Ovary (tissue), 9 donors: ENCODE data around the gene STK10. TPM values are rescaled to one million over a fixed set of nuclear protein-coding genes. Genes with fewer than 3 reads are reported as not detected.

ENCODE experiments used
- DNase-seq, 5 donors: peaks; one replicate each; pipeline ENCODE4 v3.0.0-alpha.2; 2019 to 2020
- H3K27ac ChIP-seq, 2 donors: fragments of 200-600 bp; one replicate each; pipeline versions ENCODE4 v1.5.1 to v1.8.0; 2019 to 2022
- H3K27me3 ChIP-seq: fragments of 200-600 bp; one replicate; pipeline ENCODE4 v1.8.0; 2022
- H3K36me3 ChIP-seq: fragments of 200-600 bp; sonication (generic); one replicate; pipeline ENCODE4 v1.5.1; 2019
- H3K4me1 ChIP-seq: one replicate; pipeline ENCODE4 v1.8.1; 2013; ENCODE audit warnings: mild to moderate bottlenecking, moderate library complexity; ENCODE audit not compliant: insufficient read depth
- H3K4me3 ChIP-seq: fragments of 200-600 bp; sonication (generic); one replicate; pipeline ENCODE4 v1.5.1; 2017
- H3K9me3 ChIP-seq, 2 donors: fragments of 200-600 bp in 1 of 2; sonication (generic) in 1 of 2; one replicate each; pipeline versions ENCODE4 v1.5.1 to v1.8.1; 2013 to 2019; ENCODE audit warnings: mild to moderate bottlenecking in 1 of 2, moderate library complexity in 1 of 2
- EP300 ChIP-seq: sonication (generic); formaldehyde crosslinking; IDR thresholded peaks from one replicate; pipeline ENCODE4 v1.6.1; 2017; ENCODE audit warnings: antibody characterized with exemption
- POLR2A ChIP-seq: fragments of 450-650 bp; IDR thresholded peaks from one replicate; pipeline ENCODE4 v1.6.1; 2017; ENCODE audit warnings: antibody characterized with exemption, mild to moderate bottlenecking, moderate library complexity
- WGBS, 3 donors: extraction: QIAGEN DNeasy Blood & Tissue Kit in 1 of 3; methylation state at CpG; one replicate each; pipeline versions ENCODE4 v1.1.5 to v1.1.7; 2013 to 2017; 5-methylcytosine and 5-hydroxymethylcytosine counted together
- intact Hi-C, 4 donors: fragments of 100-400 bp; cut with DNase I; formaldehyde crosslinking; loops; one replicate each; pipeline versions ENCODE4 v1.11.0 to v1.15.1; 2022 to 2023
- polyA plus RNA-seq, 2 donors: library from polyadenylated mRNA; stranded (reverse); fragments of 200-250 nt in 1 of 2; fragments of 350-450 nt in 1 of 2; fragmentation: Illumina TruSeq in 1 of 2; extraction: RNeasy Lipid Tissue Mini Kit (QIAGEN cat#74804) in 1 of 2; gene quantifications; one replicate each; pipeline ENCODE4 v1.2.3, GENCODE V29; 2013 to 2014
- total RNA-seq, 7 donors: library from RNA; depleted of rRNA in 2 of 7; stranded (reverse); fragments of >200 nt in 2 of 7; fragmentation: NEBNext Ultra II Directional in 3 of 7; extraction: Animal tissue kit (Norgen Biotek cat#: 25700) in 3 of 7; gene quantifications; one replicate each; pipeline versions ENCODE4 v1.1.0 to v1.2.4, GENCODE V29; 2016 to 2023
- TF ChIP-seq, protein P1 (sequence below), 3 donors: fragments of 450-650 bp in 2 of 3; fragments of 200-600 bp in 1 of 3; IDR thresholded peaks; one replicate each; pipeline versions ENCODE4 v1.5.1 to v1.8.0; 2016 to 2022; ENCODE audit warnings: antibody characterized with exemption in 3 of 3, mild to moderate bottlenecking in 1 of 3
- donor health status: DM: no; HTN: no; CAD: no; lungs with moderate emphysema.
- donor health status: DM: no; HTN: no; CAD: no.
- donor health status: Bipolar disorder and iron deficiency.
- donor health status: DM: yes; HTN: yes; CAD: no.
- donor health status: DM: no; HTN: no; CAD: no.
- donor health status: DM: yes; HTN: yes; CAD: no.

Gene STK10
- total and polyA plus RNA-seq, 9 donors = 5.4 to 15.5 (median 10.0) TPM

DNA sequence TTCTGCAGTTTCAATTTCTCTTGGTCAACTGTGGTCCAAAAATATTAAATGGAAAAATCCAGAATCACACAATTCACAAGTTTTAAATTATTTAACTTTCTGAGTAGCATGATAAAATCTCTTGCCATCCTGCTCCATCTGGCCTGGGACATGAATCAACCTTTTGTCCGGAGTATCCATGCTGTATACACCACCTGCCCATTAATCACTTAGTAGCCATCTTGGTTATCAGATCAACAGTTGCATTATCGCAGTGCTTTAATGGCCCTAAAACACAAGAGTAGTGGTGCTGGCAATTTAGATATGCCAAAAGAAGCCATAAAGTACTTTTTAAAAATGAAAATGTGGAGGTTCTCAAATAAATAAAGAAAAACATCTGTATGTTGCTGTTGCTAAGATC lies 31.3 kb upstream of the STK10 start:
- Histone ChIP-seq H3K27me3 (no peaks in the 10 kb centered on the region), H3K27ac (no peak overlapping the region), H3K4me3 (no peak overlapping the region), H3K36me3 (no peaks in the 10 kb centered on the region), H3K9me3 (peaks cover 0 to 4% of the 10 kb centered on the region in 2 donors), H3K4me1 (no peaks in the 10 kb centered on the region)
- TF ChIP-seq EP300 (no peak), POLR2A (no peak)
- TF ChIP-seq, protein P1, sequence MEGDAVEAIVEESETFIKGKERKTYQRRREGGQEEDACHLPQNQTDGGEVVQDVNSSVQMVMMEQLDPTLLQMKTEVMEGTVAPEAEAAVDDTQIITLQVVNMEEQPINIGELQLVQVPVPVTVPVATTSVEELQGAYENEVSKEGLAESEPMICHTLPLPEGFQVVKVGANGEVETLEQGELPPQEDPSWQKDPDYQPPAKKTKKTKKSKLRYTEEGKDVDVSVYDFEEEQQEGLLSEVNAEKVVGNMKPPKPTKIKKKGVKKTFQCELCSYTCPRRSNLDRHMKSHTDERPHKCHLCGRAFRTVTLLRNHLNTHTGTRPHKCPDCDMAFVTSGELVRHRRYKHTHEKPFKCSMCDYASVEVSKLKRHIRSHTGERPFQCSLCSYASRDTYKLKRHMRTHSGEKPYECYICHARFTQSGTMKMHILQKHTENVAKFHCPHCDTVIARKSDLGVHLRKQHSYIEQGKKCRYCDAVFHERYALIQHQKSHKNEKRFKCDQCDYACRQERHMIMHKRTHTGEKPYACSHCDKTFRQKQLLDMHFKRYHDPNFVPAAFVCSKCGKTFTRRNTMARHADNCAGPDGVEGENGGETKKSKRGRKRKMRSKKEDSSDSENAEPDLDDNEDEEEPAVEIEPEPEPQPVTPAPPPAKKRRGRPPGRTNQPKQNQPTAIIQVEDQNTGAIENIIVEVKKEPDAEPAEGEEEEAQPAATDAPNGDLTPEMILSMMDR (IDR thresholded peaks at IDR 0.05) = no peak
- intact Hi-C loops = no loop called here
- WGBS, 3 donors = 91 to 98% (median 95%) methylated on average over 2 of the region's 2 CpGs
- DNase-seq = no peak

DNA sequence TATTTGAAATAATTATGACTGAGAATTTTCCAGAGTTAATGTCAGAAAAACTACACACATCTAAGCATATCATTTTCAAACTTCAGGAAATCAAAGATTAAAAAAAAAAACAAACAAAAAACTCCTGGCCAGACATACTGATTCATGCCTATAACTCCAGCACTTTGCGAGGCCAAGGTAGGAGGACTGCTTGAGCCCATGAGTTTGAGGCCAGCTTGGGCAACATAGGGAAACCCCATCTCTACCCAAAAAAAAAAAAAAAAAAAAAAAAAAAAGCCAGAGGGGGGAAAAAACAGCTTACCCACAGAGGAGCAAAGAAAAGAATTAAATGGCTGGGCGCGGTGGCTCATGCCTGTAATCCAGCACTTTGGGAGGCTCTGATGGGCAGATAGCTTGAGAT lies 28.3 kb upstream of the STK10 start:
- Histone ChIP-seq H3K4me1 (no peaks in the 10 kb centered on the region), H3K9me3 (peaks cover 0 to 4% of the 10 kb centered on the region in 2 donors), H3K27ac (no peak overlapping the region), H3K4me3 (no peak overlapping the region), H3K27me3 (no peaks in the 10 kb centered on the region), H3K36me3 (no peaks in the 10 kb centered on the region)
- intact Hi-C loops = no loop called here
- 95 to 99% (median 99%) methylated on average over 3 of the region's 3 CpGs for WGBS, 3 donors
- no peak for DNase-seq
- no peak for TF ChIP-seq POLR2A
- TF ChIP-seq, protein P1 (IDR thresholded peaks at IDR 0.05) = no peak
- TF ChIP-seq EP300 = no peak

DNA sequence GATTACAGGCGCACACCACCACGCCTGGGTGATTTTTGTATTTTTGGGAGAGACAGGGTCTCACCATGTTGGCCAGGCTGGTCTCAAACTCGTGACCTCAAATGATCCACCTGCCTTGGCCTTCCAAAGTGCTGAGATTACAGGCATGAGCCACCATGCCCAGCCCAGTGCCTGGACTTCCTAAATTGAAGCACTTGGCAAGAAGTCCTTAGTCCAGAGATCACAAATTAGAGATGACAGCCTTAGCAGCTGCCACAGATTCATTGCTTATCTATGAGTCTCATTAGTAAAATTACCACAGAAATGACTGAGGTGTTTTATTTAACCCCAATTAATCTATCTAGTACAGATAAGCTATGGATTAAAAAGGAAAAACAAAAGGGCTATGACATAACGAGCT lies 25.1 kb upstream of the STK10 start:
- 91 to 96% (median 95%) methylated on average over 4 of the region's 4 CpGs for WGBS, 3 donors

DNA sequence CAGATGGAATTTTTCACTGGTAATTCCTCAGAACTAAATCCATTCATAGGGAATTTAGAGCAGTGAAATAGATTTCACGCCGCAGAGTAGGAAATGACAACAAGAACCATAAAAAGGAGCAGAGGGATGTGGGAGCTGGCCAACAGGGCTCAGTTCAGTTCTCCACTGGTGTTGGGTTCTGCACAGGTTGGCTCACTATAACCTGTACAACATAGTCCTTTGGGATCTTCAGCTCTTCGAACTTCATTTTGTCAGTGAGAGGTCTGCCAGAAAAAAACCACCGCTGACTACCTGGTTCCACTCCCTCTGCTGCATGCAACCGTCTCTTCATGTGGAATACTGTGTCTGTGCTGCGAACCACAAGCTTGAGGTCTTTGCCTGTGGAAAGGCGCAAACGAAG lies 23.7 kb upstream of the STK10 start:
- H3K9me3 ChIP-seq = no peaks in the 10 kb centered on the region
- TF ChIP-seq EP300 (no peak), POLR2A (no peak)
- TF ChIP-seq, protein P1 (IDR thresholded peaks at IDR 0.05) = no peak
- no peaks in the 10 kb centered on the region for H3K27me3 ChIP-seq
- intact Hi-C loops = no loop called here
- H3K4me1 ChIP-seq = no peaks in the 10 kb centered on the region
- H3K4me3 ChIP-seq = no peak overlapping the region
- no peak overlapping the region for H3K27ac ChIP-seq
- no peak for DNase-seq
- WGBS, 3 donors = 92 to 97% (median 94%) methylated on average over 8 of the region's 8 CpGs
- H3K36me3 ChIP-seq = no peaks in the 10 kb centered on the region

More for the DNA sequence above, 25.1 kb upstream of the STK10 start:
- Histone ChIP-seq H3K36me3 (no peaks in the 10 kb centered on the region), H3K4me1 (no peaks in the 10 kb centered on the region), H3K9me3 (no peaks in the 10 kb centered on the region), H3K4me3 (no peak overlapping the region), H3K27ac (no peak overlapping the region), H3K27me3 (no peaks in the 10 kb centered on the region)
- no peak for DNase-seq
- intact Hi-C loops = no loop called here
- TF ChIP-seq, protein P1 (IDR thresholded peaks at IDR 0.05) = no peak
- TF ChIP-seq POLR2A = no peak
- no peak for TF ChIP-seq EP300
